NCI-H526 treated with DMSO at 0.1 percent for 48 hours (cell line): ENCODE data around the gene TMEM150A.
"Not testable (repeated sequence)": the region's sequence is repeated elsewhere in the genome, so short reads cannot be mapped to it uniquely, and the experiment has no call there.

Experiments
- DNase-seq: peaks from one replicate; lab custom pipeline; 2025; lab: John Stamatoyannopoulos, UW

The TMEM150A gene

GRCh38 chr2:85593023-85593422 is 9.5 kb downstream of the TMEM150A start:
- no peak for DNase-seq

GRCh38 chr2:85592299-85592698 is 10.2 kb downstream of the TMEM150A start:
- DNase-seq, result not testable (repeated sequence)

- no peak for DNase-seq
Measured at GRCh38 chr2:85591563-85591962, 10.9 kb downstream of the TMEM150A start.

GRCh38 chr2:85590950-85591349 is 11.5 kb downstream of the TMEM150A start:
- no peak for DNase-seq

GRCh38 chr2:85589982-85590791 is 12.3 kb downstream of the TMEM150A start:
- no peak for DNase-seq

- DNase-seq, result no peak
Measured at GRCh38 chr2:85589181-85589580, 13.3 kb downstream of the TMEM150A start.

- DNase-seq, result no peak
Measured at GRCh38 chr2:85588645-85589044, 13.9 kb downstream of the TMEM150A start.

GRCh38 chr2:85588236-85588635 is 14.3 kb downstream of the TMEM150A start:
- DNase-seq, result no peak

- no peak for DNase-seq
Measured at GRCh38 chr2:85585781-85586105, 16.8 kb downstream of the TMEM150A start.

- no peak for DNase-seq
Measured at GRCh38 chr2:85584857-85585780, 17.4 kb downstream of the TMEM150A start.

- DNase-seq, result no peak
Measured at GRCh38 chr2:85584354-85584856, 18.1 kb downstream of the TMEM150A start, which contains the start of gene VAMP5. Gene VAMP5 (plus strand): TSS chr2:85584431. CDS start chr2:85584491, 60 bp downstream.

GRCh38 chr2:85583667-85584353 is 18.7 kb downstream of the TMEM150A start:
- no peak for DNase-seq

GRCh38 chr2:85582492-85582891 is 20.0 kb downstream of the TMEM150A start:
- DNase-seq, result no peak

GRCh38 chr2:85580206-85580605 is 22.3 kb downstream of the TMEM150A start:
- no peak for DNase-seq

GRCh38 chr2:85579266-85579935 is 23.1 kb downstream of the TMEM150A start:
- no peak for DNase-seq

GRCh38 chr2:85578243-85579180 is 24.0 kb downstream of the TMEM150A start:
- DNase-seq, result no peak

GRCh38 chr2:85577386-85578242 is 24.9 kb downstream of the TMEM150A start, which contains the start of gene VAMP8:
Gene VAMP8 (plus strand): TSS chr2:85577586. CDS start chr2:85577647, 61 bp downstream.
- peak; percentile 63 for DNase-seq

GRCh38 chr2:85577063-85577385 is 25.5 kb downstream of the TMEM150A start:
- no peak for DNase-seq

GRCh38 chr2:85575739-85576138 is 26.8 kb downstream of the TMEM150A start:
- DNase-seq, result no peak
